Inflammatory macrophage treated with lipopolysaccharide for 4 hours (primary cell): ENCODE results near the gene DPH6.
"Not testable (repeated sequence)": the region's sequence is repeated elsewhere in the genome, so short reads cannot be mapped to it uniquely, and the experiment has no call there.

Experiments
- DNase-seq: peaks from one replicate; pipeline ENCODE4 v3.0.0-alpha.2; 2020

Gene DPH6, protein sequence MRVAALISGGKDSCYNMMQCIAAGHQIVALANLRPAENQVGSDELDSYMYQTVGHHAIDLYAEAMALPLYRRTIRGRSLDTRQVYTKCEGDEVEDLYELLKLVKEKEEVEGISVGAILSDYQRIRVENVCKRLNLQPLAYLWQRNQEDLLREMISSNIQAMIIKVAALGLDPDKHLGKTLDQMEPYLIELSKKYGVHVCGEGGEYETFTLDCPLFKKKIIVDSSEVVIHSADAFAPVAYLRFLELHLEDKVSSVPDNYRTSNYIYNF

DNA sequence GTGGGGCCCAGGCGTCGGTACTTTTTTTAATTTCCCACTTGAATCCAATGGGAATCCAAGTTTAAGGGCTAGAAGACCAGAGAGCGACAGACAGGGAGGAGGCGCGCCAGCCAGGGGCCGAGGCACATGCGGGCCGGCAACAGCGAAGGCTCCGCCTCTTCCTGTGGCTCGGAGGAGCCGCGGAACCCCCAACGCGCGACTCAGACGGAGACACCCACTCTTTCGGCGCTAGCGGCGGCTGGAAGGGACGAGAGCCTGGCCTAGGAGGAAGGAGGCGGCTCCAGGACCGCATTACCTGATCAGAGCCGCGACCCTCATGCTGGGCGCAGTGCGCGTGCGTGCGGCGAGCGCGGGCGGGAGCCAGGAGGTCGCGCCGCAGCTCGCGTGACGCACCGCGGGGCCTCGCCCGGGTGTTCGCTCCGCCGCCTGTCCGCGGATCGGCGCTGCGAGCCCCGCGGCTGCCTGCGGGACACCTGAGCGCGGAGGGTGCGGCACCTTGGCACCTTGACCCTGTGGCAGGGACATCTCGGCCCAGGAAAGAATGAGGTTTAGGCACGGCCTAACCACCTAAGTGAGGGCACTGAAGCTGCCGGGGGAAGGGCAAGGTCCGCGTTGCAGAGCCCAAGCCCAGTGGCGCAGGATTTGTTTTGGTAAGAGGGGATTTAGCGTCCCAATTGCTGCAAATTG is at the start of gene DPH6:
TSS of gene DPH6 (minus strand) at position 342 of the 687 bp plus-strand sequence. CDS start at position 318, 24 bp downstream.
- peak; percentile 69 for DNase-seq

DNA sequence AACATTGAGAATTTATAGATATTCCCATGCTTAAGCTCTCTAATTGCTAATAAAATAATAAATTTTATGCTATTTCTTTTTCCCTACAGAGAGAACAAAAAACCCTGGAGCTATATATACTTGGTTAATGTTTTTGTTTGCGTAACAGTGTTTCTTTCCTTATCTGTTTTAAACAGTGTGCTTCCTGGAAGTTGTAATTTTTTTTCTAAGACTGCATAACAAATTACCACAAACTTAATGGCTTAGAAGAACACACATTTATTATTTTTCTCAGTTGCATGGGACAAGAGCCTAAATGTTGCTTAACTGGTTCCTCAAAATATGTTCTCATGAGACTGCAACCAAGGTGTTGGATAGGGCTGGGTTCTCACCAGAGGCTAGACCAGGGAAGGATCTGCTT is 49.7 kb upstream of the DPH6 start:
- DNase-seq = no peak

DNA sequence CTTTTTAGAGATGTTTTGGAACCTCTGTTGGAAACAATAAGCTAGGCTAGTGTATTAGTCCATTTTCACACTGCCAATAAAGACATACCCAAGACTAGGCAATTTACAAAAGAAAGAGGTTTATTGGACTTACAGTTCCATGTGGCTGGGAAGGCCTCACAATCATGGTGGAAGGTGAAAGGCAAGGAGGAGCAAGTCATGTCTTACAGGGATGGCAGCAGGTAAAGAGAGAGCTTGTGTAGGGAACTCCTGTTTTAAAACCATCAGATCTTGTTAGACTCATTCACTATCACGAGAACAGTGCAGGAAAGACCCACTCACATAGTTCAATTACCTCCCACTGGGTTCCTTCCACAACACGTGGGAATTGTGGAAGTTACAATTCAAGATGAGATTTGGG is 46.0 kb upstream of the DPH6 start:
- not testable (repeated sequence) for DNase-seq

DNA sequence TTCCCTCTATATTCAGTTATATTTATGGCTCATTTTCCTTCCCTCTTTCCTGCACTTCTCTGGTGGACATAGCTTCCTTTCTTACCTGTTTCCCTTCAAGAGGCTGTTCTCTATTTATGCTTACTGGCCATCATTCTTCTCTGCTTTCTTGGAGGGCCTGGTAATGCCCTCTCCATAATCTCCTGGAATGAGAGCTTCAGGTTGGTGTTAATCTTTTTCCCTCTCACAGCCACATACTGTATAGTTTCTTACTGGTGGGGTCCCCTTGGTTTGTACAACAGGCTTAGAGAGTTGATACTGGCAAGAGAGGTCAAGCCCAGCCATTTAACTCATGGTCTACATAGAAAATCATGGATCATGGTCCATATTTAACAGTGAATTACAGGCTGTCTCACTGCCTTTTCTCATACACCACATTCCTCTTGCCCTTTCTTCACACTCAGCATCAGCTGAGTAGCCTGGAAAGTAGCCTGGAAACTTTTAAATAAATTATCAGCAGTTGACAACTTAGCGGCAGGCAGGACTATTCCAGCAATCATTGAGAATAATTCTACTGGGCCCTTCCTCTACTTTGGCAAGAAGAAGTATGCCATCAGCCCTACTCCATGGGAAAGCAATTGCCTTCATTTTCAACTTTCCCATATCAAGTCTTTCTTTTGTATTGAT is 38.0 kb upstream of the DPH6 start:
- no peak for DNase-seq

DNA sequence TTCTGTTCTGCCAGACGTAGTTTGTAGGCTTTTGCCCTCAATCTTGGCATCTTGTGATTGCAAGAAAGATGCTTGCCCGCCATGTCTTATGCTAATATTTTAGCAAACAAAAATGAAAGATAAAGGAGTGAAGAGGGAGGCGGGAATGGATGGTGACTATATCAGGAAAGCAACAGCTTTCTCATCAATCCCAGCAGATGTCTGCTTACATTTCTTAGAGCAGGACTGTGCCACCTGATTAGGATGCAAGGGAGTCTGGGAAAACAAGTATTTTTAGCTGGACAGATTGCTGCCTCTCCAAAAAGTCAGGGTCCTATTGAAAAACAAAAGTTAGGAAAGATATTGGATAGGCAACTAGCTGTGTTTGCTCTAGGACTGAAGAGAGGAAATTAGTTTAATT is 34.6 kb upstream of the DPH6 start:
- no peak for DNase-seq

DNA sequence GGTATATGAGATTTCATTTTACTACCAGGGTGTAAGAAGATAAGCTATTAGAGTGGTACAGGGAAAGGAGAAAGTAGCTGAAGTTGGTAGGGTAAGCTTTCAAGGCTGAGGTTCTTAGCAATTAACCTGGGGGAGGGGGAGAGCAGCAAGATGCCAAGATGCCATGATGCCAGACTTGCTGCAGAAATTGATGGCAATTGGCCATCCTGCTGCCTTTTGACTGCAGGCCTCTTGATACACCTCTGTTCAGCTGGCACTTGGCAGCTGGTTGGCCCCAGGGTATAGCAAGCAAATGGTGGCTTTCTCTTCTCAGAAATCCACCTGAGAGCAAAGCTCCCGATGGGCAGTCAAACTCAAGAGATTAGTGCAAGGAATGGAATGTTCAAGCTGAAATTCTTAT is 21.4 kb upstream of the DPH6 start:
- DNase-seq = no peak

DNA sequence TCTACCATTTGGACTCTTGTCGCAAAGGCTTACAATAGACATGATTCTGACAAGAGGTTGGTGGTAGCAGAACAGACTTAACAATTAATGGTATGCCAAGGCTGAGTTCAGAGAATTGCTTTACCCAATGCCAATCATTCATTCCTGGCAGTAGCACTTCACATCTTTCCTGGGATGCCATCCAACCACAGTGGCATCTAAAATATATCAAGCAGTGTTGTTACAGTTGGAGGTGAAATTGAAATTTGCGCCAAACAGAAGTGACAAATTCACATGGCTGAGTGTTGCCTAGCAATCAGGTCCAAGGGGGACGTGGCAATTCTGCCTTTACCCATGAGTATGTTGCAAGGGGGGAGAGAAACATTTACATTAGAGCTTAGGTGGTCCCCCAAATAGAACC is 21.0 kb upstream of the DPH6 start:
- no peak for DNase-seq

DNA sequence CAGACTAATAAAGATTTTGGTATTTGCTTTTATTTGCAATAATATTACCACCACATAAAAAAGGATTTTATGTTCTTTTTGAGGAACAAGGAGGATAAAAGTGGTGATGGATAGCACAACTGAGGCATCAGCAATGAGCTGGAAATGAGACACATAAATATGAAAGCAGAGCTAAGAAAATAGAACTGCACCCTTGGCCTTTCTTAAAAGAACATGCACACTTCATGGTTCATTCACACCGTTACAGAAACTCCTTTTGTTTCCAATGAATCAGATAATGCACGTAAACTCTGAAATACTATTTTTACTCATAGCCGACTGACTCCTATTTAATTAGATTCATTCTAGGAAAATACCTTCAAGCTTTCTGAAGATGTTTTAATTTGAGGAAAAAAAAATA is 19.9 kb upstream of the DPH6 start:
- no peak for DNase-seq

DNA sequence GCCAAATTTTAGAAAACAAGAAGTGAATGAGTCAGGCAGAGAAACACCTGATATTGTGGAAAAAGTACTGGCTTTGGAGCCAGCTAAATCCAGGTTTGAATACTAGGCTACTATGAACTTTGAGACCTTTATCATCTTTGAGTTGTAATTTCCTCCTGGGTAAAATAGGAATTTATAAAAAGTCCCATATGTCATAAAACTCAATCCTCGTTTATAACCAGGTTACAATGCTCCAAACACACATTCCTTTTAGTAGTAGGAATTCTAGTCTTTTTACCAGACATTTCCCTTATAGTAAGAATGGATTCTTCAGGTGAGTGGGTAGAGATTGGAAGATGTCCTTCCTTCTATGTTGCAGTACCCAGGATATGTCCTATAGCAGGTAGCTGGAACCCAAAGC is 16.7 kb upstream of the DPH6 start:
- no peak for DNase-seq

DNA sequence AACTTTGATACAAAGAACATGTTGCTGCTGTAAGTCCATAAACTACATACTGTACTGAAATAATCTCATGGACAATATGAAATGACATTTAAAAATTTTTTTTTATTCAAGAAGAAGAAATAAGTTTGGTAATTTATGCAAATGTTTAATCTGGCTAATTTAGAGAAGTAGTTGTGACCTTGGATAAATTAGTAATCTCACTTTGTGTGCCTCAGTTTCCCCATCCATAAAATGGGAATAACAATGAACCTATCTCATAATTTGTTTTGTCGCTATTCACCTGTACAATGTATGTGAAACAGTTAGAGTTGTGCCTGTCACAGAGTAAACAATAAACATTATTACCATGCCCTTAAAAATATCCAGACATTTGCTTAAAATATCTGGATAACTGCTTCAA is 15.3 kb upstream of the DPH6 start:
- DNase-seq = no peak

DNA sequence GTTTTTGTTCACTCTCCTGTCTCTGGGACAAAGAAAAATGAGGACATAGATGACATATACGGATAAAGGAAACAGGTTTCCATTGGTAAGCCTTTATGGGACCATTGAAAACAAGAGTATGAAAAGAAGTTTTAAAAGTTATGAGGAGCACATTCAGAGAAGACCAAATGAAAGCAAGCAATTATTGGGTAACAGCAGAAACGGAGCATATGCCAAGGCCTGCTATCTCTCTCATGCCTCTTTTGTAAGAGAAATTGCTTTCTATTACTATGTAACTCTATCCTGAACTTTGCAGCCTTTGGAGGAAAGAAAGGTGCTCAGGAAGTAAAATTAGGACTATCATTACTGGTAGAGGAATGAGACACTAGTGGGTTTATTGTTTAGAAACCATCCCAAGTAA is 14.9 kb upstream of the DPH6 start:
- no peak for DNase-seq

DNA sequence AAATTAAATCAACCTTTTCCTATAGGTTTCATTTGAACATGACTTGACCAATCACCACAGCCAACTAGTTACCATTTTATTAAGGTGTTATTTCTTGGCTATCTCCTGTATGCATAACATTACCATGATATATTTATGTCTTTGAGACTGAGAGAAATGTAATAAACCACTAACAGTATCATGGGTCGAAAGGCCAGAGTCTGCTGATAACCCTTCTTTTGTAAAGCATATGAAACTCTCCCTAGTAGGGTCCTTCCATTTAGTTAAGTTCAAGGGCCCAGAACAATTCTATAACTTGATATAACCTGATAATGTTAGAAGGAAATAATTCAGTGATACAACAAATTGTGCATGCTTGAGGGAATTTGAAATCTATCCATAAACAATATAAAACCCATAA is 14.3 kb upstream of the DPH6 start:
- DNase-seq = no peak

DNA sequence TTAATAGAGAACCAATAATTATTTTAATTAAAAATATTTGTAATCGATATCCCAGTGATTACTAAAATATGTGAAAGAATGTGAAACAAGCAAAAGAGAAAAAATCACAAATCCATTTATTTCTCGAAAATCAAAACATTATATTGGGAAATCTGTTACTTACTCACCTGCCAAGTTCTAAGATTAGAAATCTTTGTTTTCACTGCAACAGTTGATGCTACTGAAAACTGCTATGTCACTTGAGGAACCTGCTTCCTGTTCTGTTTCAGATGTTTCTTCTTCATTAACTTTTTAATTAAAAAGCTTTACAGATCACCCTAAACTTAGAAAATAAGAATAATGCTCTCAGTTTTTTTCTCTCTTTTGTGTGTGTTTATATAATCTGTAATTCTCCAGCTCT is 13.7 kb upstream of the DPH6 start:
- DNase-seq = no peak

DNA sequence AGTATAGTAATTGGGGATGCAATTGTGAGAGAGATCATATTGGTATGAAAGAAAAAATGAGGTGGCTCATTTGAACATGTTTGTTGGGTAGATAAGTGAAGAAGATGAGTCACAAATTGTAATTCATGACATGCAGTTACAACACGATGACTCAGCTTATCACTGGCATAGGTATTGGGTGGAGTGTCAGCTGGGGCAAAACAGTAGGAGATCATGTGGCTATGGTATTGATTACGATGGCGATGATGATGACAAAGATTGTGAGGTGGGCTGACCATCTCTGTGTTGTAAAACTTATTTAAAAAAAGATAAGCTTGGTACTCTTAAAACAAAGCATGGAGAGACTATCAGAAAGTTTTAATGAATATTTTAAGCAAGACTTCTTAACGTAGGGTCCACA is 11.6 kb upstream of the DPH6 start:
- peak; percentile 1 for DNase-seq

DNA sequence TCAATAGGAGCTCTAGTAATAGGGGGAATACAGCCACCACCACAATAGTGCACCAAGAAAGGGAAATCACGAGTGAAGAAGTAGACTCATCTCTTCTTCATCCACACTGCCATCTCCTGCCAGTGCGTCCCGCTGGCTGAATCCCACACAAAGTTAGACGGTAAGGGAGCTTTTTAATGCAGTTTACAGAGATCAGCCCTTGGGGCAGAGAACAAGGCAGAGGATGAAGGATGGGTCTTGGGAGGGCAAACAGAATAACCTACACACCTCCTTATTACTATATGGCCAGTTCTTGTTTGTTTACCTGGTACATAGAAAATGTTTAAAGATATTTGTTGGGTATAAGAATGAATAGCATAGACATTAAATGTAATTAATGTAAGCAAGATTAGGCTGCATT is 11.0 kb upstream of the DPH6 start:
- DNase-seq = no peak

DNA sequence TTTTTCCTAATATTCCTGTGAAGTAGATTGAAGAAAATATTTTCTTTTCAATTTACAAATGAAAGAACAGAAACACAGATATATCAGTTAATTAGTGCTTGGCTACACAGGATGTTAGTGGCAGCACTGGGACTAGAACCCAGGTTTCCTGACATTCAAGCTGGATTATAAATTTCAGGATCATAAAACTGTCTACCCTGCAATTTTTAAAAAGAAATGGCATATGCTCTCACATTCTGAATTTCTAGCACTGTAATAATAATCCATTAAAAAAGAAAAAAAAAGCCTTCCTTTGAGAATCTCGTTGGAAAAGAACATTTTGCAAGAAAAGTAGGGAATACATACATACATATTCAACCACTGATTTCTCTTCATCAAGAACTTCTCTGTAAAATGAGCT is 9.3 kb upstream of the DPH6 start:
- no peak for DNase-seq

DNA sequence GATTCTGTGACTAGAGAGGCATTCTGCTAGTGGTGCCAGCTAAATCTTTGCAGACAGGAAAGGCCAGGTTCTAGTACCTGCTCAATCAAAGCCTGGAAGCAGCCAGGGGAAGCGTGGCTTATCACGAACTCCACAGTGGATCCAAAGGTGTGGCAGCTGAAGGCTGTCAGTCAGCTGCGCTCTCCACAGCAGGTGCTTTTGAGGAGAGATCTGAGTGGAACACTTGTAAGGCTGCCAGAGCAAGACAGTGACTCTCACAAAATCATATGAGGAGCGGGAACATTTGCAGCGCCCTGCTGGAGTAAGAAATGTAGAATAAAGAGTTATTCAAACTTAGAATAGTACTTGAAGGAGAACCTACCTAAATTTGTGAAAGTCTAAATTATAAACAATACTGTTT is 5.0 kb upstream of the DPH6 start:
- no peak for DNase-seq

DNA sequence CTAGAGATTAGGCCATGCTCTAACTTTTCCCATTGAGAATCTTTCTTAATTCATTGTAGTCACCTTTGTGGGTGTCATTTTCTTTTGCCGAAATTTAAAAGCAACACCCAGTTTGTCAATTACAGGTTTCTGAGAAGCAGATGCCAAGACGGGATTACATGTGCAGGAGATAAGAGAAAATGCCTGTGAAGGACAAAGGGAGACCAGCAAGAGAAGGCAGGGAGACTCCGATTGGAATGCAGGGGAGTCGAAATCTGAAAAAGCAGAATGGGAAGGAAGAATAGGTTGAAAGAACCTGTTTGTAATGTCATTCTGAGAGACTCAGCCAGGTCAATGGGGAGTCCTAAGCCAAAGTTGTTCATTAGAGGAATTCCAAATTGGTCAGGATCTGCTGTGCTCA is 3.6 kb upstream of the DPH6 start:
- no peak for DNase-seq

DNA sequence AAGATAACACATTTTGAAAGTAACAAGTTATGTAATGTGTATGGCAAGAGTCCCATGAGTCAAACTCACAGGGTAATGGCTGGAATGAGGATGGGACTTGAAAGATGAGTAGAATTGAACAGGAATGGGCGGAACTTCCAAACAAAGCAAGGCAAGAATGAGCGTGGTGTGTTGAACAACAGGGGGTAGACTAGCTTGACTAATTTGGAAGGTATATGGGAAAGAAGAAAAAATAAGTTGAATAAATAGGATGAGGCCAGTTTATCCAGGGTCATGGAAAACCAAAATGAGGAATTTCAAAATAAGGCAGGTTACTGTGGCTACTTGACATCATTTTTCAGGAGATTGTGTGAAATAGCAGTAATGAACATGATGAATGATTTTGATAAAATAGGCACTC is 2.5 kb upstream of the DPH6 start:
- DNase-seq = no peak

DNA sequence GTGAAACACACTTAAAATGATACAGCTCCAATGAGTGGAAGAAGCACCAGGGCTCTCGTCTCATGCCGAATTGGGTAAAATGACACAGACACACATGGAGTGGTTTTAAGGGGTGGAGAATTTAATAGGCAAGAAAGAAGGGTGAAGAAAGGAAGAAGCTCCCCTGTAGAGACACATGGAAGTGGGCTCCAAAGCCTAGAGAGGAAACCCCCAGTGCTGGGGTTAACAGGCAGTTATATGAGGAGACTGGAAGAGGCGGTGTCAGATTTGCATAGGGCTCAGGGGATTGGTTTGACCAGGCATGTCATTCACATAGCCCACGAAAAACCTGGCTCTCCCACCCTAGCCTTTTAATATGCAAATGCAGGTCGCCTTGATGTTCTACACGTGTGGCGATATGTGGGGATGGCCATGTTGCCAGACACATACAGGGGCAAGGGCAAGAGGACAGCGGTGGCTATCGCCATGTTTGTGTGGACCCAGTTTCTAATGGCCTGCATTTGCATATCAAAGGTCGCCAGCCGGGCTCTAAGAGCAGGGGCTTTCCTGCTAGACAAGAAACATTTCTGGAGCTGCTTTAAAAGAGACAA is 1.9 kb upstream of the DPH6 start:
- no peak for DNase-seq

DNA sequence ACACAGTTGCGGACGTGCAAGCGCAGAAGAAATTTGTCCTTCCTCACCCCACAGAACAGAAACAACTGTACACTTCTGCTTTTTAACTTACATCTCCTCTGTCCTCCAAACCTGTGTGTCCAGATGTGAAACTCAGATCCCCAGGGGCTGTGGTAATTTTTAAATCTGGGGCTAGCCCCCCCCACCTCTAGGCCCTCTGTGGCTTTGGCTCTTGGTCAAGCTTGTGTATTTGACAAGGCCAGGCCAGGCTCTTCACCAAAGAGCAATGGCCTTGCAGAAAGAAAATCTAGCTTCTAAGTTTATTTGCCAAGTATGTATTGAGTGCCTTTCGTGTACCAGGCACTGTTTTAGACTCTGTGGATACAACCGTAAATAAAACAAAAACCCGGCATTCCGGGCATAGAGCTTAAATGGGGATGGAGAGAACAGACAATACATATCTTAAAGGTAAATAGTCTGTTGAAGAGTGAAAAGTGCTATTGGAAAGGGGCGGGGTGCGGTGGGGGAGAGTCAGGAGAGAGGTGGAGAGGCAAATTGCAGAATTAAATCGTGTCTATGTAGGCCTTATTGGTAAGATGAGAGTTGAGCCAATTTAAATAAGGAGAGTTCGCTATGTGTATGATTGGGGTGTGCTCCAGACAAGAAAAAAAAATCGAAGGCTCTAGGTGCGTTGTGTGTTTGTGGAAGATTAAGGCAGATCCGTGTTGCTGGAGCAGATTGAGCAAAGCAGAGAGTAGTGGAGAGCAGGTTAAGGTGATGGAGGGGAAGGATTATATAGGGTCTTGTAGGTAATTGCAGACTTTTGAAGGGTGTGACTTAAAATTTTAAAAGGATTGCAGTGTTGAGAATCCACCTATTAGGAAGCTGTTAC is 781 bp upstream of the DPH6 start:
- DNase-seq = peak; percentile 49

DNA sequence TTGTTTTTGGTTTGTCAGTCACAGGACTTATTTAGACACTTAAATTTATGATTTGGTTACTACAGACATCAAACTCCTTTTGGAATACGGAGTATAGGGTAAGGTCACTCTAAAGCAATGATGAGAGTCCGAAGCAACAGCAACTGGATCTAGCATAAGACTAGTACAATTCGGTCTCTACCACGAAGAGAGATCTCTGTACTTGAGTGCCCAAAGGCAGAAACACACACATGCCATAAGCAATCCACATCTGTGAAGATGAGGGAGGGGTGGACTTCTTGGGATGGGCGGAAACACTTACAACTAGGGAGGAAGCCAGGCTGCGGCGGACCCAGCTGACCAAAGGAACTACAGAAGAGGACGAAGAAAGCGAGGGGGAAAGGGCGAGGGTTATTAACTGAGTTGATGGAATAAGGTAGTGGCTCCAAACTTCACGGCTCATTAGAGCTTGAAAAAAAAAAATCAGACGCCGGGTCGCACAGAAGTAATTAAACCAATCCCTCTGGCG is 595 bp downstream of the DPH6 start:
- DNase-seq = peak; percentile 10

DNA sequence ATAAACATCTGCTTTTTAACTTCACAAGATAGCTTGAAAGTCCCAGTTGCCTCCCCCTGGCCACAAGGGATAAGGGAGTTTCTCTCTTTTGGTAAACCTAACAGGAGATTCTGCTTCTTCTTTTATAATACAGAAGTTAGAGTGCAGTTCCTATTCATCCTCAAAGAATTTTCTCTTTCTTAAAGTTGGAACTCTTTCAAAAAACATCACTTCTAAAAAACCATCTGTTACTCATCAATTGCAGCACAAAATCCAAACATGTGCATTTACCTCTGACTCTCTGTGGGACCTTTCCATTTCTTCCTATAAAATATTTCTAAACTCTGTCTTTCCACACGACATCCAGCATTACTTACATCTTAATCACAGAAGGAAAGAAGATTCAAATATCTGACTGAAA is 5.1 kb downstream of the DPH6 start:
- DNase-seq = no peak
